Superior temporal gyrus (tissue), 1 donor: ENCODE results near the gene CHST1.

Source experiments
- DNase-seq: peaks from one replicate; pipeline ENCODE4 v3.0.0-alpha.2; 2016; ENCODE audit errors: extremely low spot score

Gene CHST1

GRCh38 chr11:45646275-45646927, 19.0 kb downstream of the CHST1 start:
- DNase-seq, result no peak

GRCh38 chr11:45644981-45645889, 20.2 kb downstream of the CHST1 start:
- DNase-seq, result no peak

GRCh38 chr11:45643598-45644260, 21.7 kb downstream of the CHST1 start:
- DNase-seq, result no peak

- DNase-seq, result no peak
Observed at GRCh38 chr11:45641961-45642360, 23.5 kb downstream of the CHST1 start.

- no peak for DNase-seq
Observed at GRCh38 chr11:45638051-45638450, 27.4 kb downstream of the CHST1 start.

- DNase-seq, result no peak
Observed at GRCh38 chr11:45635907-45636306, 29.5 kb downstream of the CHST1 start.

GRCh38 chr11:45625611-45626010, 39.8 kb downstream of the CHST1 start:
- no peak for DNase-seq

GRCh38 chr11:45624095-45624494, 41.3 kb downstream of the CHST1 start:
- no peak for DNase-seq

GRCh38 chr11:45622861-45623260, 42.6 kb downstream of the CHST1 start:
- no peak for DNase-seq

- DNase-seq, result no peak
Observed at GRCh38 chr11:45622283-45622682, 43.1 kb downstream of the CHST1 start.

GRCh38 chr11:45621588-45621987, 43.8 kb downstream of the CHST1 start:
- DNase-seq, result no peak

GRCh38 chr11:45620243-45620642, 45.2 kb downstream of the CHST1 start:
- no peak for DNase-seq

GRCh38 chr11:45618897-45619296, 46.5 kb downstream of the CHST1 start:
- no peak for DNase-seq

GRCh38 chr11:45617871-45618601, 47.4 kb downstream of the CHST1 start:
- DNase-seq, result no peak

- DNase-seq, result no peak
Observed at GRCh38 chr11:45616802-45617549, 48.4 kb downstream of the CHST1 start.

GRCh38 chr11:45615182-45615792, 50.1 kb downstream of the CHST1 start:
- DNase-seq, result no peak

- DNase-seq, result no peak
Observed at GRCh38 chr11:45614196-45614828, 51.1 kb downstream of the CHST1 start.

- no peak for DNase-seq
Observed at GRCh38 chr11:45610627-45611026, 54.8 kb downstream of the CHST1 start.

- DNase-seq, result no peak
Observed at GRCh38 chr11:45609902-45610301, 55.5 kb downstream of the CHST1 start.

- no peak for DNase-seq
Observed at GRCh38 chr11:45609337-45609736, 56.1 kb downstream of the CHST1 start.
